ENCODE results near the gene LRRC23.

GRCh38 chr12:6868211-6869048, 36.2 kb upstream of the LRRC23 start:
- no peak for TF ChIP-seq POLR2A (IDR thresholded peaks at IDR 0.05; ENCODE audit: low read depth)
- no peak for TF ChIP-seq CTCF (IDR thresholded peaks at IDR 0.05)
